ENCODE data around the gene MOXD1.
A peak's percentile ranks its signal among the peaks of the same experiment; 100 is the strongest.

MOXD1 gene

DNA sequence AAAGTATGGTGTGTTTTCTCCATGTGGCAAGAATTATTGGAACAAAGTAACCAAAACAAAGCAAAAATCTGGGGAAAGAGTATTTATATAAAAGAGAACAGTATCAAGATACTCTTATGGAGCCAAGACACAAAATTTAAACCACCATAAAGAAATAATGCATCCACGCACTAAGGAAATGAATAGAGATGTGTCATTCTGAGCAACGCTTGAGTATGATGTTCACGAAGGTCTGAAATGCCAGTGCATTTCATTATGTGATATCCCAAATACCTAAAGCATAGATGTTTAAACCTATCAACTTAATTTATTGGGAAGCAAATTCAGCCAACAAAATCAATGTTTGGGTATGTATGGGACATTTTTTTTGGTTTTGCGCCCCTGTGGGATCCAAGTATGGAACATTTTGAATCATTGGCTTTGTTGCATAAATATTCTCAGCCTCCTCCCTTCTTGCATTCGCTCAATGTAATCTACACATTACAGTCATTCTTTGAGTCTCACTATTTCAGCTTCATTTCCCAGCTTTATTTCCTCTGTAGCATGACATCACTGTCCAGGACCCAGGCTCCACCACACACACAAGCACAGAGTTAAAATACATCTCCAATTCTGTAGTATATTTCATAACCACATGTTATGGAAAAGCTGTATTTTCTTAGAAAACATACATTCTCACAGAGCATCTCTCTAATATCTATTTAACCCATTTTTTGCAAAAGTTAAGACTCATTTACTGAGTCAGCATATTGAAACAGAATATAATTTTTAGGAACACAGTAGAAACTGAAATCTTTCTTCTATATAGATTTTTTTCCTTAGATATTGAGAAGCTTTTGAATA, 11.6 kb upstream of the MOXD1 start:
- DNase-seq (ENCODE audit: low read depth in 2 of 2) = peak; percentile 40 to 74
- H3K4me3 ChIP-seq (replicated peaks in 1 of 2; ENCODE audit: low read depth in 2 of 2, low read length in 2 of 2) = no peak overlapping the region
- TF ChIP-seq, protein P1, sequence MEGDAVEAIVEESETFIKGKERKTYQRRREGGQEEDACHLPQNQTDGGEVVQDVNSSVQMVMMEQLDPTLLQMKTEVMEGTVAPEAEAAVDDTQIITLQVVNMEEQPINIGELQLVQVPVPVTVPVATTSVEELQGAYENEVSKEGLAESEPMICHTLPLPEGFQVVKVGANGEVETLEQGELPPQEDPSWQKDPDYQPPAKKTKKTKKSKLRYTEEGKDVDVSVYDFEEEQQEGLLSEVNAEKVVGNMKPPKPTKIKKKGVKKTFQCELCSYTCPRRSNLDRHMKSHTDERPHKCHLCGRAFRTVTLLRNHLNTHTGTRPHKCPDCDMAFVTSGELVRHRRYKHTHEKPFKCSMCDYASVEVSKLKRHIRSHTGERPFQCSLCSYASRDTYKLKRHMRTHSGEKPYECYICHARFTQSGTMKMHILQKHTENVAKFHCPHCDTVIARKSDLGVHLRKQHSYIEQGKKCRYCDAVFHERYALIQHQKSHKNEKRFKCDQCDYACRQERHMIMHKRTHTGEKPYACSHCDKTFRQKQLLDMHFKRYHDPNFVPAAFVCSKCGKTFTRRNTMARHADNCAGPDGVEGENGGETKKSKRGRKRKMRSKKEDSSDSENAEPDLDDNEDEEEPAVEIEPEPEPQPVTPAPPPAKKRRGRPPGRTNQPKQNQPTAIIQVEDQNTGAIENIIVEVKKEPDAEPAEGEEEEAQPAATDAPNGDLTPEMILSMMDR (IDR thresholded peaks at IDR 0.05; ENCODE audit: low read depth, low read length) = no peak

DNA sequence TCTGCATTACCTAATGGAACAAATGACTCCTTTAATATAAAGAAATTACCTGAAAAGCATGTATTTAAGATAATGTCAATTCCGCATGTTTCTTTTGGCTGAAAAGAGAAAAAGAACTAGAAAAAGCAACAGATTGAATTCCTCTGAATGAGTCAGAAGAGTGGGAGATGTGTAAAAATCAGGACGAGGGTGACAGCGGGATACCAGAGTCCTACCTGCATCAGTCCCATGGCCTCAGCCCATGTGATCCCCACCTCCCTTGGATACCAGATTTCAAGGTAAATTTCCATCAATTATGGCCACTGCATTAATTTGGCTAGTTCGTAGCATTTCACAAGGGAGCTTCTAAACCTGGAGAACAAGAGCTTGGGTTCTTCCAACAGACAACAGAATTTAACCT, 10.0 kb upstream of the MOXD1 start:
- no peak for DNase-seq (ENCODE audit: low read depth in 2 of 2)
- TF ChIP-seq, protein P1 (IDR thresholded peaks at IDR 0.05; ENCODE audit: low read depth, low read length) = no peak
- H3K4me3 ChIP-seq (replicated peaks in 1 of 2; ENCODE audit: low read depth in 2 of 2, low read length in 2 of 2) = no peak overlapping the region

DNA sequence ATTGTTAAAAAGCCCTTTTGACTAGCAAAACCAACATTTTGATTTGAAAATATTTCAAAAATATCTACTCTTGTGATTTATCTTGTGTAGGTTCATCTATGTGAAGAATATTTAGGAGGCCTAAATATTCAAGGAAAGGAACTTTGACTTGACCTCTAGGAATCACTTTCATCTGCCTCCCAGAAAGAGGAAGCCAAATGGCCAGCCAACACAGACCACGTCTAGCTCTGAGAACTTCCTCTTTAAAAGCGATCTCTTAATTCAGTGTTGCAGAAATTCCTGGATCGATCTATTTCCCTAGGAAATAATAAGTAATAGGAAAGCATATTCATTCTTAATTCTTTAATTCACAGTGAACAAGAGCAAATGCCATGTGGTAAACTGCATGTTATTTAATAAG, 9.6 kb upstream of the MOXD1 start:
- H3K4me3 ChIP-seq (replicated peaks in 1 of 2; ENCODE audit: low read depth in 2 of 2, low read length in 2 of 2) = no peak overlapping the region
- DNase-seq (ENCODE audit: low read depth in 2 of 2) = no peak
- TF ChIP-seq, protein P1 (IDR thresholded peaks at IDR 0.05; ENCODE audit: low read depth, low read length) = no peak

DNA sequence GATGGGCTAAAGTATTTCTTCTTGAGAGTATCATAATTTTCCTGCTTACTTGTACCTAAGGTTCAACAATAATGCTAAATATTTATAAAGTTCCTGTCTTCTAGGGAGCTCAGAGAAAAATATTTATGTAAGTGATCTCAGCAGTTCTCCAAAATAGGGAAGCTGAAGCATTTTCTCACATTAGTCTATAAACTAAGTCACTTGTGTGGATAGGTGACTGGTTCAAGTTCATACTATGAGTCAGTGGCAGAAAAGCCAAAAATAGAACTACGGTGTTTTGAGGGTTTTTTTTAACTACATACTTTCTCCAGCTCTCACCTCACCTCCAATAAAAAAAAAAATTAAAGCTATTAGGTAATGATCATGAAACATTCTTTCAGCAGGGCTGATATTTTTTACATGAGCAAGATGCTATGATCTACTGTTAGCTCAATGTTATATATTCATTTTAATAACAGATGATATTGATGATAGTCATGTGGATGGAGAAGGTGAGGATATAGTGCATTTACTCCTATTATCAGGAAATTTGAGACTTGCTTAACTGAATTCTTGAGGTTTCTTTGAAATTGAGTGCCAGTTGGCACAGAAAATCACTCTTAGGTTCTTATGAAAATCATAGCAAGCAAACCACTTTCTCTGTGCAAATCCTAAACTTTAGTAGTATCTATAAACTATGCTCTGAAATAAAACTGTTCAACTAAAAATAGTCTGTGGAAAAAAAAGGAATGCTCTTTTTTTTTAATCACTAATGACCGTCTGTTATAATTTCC, 4.1 kb upstream of the MOXD1 start:
- peak in 1 of 2 donors; percentile 42 for DNase-seq (ENCODE audit: low read depth in 2 of 2)
- TF ChIP-seq, protein P1 (IDR thresholded peaks at IDR 0.05; ENCODE audit: low read depth, low read length) = no peak
- no peak overlapping the region for H3K4me3 ChIP-seq (replicated peaks in 1 of 2; ENCODE audit: low read depth in 2 of 2, low read length in 2 of 2)

GRCh38 chr6:132404736-132405135, 3.5 kb upstream of the MOXD1 start:
- peak in 1 of 2 donors; percentile 22 for DNase-seq (ENCODE audit: low read depth in 2 of 2)
- H3K4me3 ChIP-seq (replicated peaks in 1 of 2; ENCODE audit: low read depth in 2 of 2, low read length in 2 of 2) = no peak overlapping the region
- TF ChIP-seq, protein P1 (IDR thresholded peaks at IDR 0.05; ENCODE audit: low read depth, low read length) = no peak

GRCh38 chr6:132404330-132404729, 3.1 kb upstream of the MOXD1 start:
- H3K4me3 ChIP-seq (replicated peaks in 1 of 2; ENCODE audit: low read depth in 2 of 2, low read length in 2 of 2) = no peak overlapping the region

More at GRCh38 chr6:132404330-132404729, 3.1 kb upstream of the MOXD1 start:
- TF ChIP-seq, protein P1 (IDR thresholded peaks at IDR 0.05; ENCODE audit: low read depth, low read length) = no peak
- DNase-seq (ENCODE audit: low read depth in 2 of 2) = no peak
